SU-DHL-6 (cell line): ENCODE results near the gene ERG.

ENCODE experiments used
- H2AFZ ChIP-seq: fragments of 200-600 bp; sonication (generic); 2 replicates; pipeline ENCODE4 v1.6.1; 2014; ENCODE audit warnings: low read depth, mild to moderate bottlenecking, moderate library complexity, mixed read lengths, antibody characterized with exemption, low read length; ENCODE audit not compliant: severe bottlenecking
- H3F3A ChIP-seq: fragments of 200-600 bp; shearing (Covaris generic); 2 replicates; pipeline ENCODE4 v1.6.0; 2016; ENCODE audit warnings: antibody characterized with exemption, mild to moderate bottlenecking; ENCODE audit not compliant: insufficient read depth
- H3K27ac ChIP-seq: fragments of 200-600 bp; sonication (generic); 2 replicates; pipeline ENCODE4 v1.5.1; 2016; ENCODE audit warnings: low read depth, mild to moderate bottlenecking, low read length, moderate library complexity, mixed read lengths
- H3K27me3 ChIP-seq: fragments of 200-600 bp; sonication (generic), shearing (Covaris generic); 2 replicates; pipeline ENCODE4 v1.6.0; 2014; ENCODE audit warnings: mild to moderate bottlenecking, low read length
- H3K36me3 ChIP-seq: fragments of 200-600 bp; sonication (generic); 2 replicates; pipeline ENCODE4 v1.6.1; 2014; ENCODE audit warnings: mild to moderate bottlenecking, low read length, mixed read lengths
- H3K4me2 ChIP-seq: fragments of 300-600, 200-600 bp; shearing (Covaris generic), sonication (generic); 2 replicates; pipeline ENCODE4 v1.6.0; 2014; ENCODE audit warnings: low read length, low read depth, mild to moderate bottlenecking; ENCODE audit not compliant: poor library complexity, severe bottlenecking
- H3K4me3 ChIP-seq: fragments of 200-600 bp; sonication (generic); 2 replicates; pipeline ENCODE4 v1.5.1; 2014; ENCODE audit warnings: antibody characterized with exemption, low read length, mild to moderate bottlenecking, mixed read lengths; ENCODE audit not compliant: insufficient read depth, poor library complexity, severe bottlenecking
- H3K79me2 ChIP-seq: fragments of 200-600 bp; sonication (generic); 2 replicates; pipeline ENCODE4 v1.6.1; 2014; ENCODE audit warnings: mild to moderate bottlenecking, low read length, moderate library complexity; ENCODE audit not compliant: insufficient read depth
- H3K9ac ChIP-seq: fragments of 200-600 bp; sonication (generic); 2 replicates; pipeline ENCODE4 v1.7.0; 2014; ENCODE audit warnings: mild to moderate bottlenecking, low read length
- H3K9me2 ChIP-seq: fragments of 200-600 bp; sonication (generic); replicated peaks from 2 replicates; pipeline ENCODE4 v1.6.1; 2014; ENCODE audit warnings: low read length; ENCODE audit not compliant: insufficient read depth
- H3K9me3 ChIP-seq: fragments of 200-600 bp; sonication (generic); 2 replicates; pipeline ENCODE4 v1.6.1; 2014; ENCODE audit warnings: low read length, mixed read lengths; ENCODE audit not compliant: insufficient read depth
- H4K20me1 ChIP-seq: fragments of 200-600 bp; sonication (generic); 2 replicates; pipeline ENCODE4 v1.6.1; 2014; ENCODE audit warnings: low read depth, mild to moderate bottlenecking, antibody characterized with exemption, low read length, moderate library complexity, mixed read lengths
- EZH2phosphoT487 ChIP-seq: fragments of 200-600 bp; sonication (generic), shearing (Covaris generic); conservative IDR thresholded peaks from 2 replicates; pipeline ENCODE4 v1.6.1; 2018; ENCODE audit warnings: mild to moderate bottlenecking, antibody characterized with exemption, low read length, moderate library complexity, mixed read lengths
- TF ChIP-seq, protein P1 (sequence below): fragments of 200-600 bp; sonication (generic); IDR thresholded peaks from one replicate; pipeline ENCODE4 v1.5.1; 2017; ENCODE audit warnings: antibody characterized with exemption, mild to moderate bottlenecking, low read length, moderate library complexity; ENCODE audit not compliant: insufficient read depth, poor library complexity, severe bottlenecking

Gene ERG

DNA sequence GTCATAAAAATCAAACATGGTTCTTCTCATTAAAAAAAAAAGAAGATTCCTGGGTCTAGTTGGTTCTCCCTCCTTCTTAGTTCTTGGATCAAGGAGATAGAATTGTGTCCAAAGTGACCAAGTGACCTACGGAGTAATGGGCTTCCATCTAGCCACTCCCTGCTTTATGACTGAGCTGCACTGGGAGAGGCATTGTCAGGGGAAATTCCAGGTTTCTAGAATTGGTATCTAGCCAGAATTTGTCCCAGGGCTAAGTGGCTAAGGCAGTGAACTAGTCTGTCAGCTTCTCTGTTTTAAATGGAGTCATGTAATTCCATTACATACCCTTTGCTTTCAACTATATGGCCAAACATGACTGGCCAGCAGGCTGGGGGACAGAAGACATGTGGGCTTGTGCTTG, 40.1 kb upstream of the ERG start:
- H3F3A ChIP-seq, result no peaks in the 10 kb centered on the region
- no peak overlapping the region for H3K9ac ChIP-seq

DNA sequence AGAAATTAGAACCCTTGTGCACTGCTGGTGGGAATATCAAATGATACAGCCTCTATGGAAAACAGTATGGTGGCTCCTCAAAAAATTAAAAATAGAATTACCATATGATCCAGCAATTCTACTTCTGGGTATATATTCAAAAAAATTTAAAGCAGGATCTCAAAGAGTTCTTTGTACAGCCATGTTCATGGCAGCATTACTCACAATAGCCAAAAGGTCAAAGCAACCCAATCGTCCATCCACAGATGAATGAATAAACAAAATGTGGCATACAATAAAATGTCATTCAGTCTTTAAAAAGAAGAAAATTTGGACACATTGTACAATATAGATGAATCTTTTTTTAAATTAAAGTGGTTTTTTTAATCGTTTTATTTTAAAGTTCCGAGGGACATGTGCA, 36.3 kb upstream of the ERG start:
- Histone ChIP-seq H3K36me3 (no peaks in the 10 kb centered on the region), H3K9me3 (no peaks in the 10 kb centered on the region), H3K9ac (no peak overlapping the region), H3F3A (no peaks in the 10 kb centered on the region), H3K79me2 (no peaks in the 10 kb centered on the region), H2AFZ (no peak overlapping the region), H3K9me2 (no peaks in the 10 kb centered on the region), H3K27ac (no peak overlapping the region), H4K20me1 (no peaks in the 10 kb centered on the region), H3K4me2 (no peak overlapping the region), H3K27me3 (no peaks in the 10 kb centered on the region), H3K4me3 (no peak overlapping the region)
- TF ChIP-seq, protein P1, sequence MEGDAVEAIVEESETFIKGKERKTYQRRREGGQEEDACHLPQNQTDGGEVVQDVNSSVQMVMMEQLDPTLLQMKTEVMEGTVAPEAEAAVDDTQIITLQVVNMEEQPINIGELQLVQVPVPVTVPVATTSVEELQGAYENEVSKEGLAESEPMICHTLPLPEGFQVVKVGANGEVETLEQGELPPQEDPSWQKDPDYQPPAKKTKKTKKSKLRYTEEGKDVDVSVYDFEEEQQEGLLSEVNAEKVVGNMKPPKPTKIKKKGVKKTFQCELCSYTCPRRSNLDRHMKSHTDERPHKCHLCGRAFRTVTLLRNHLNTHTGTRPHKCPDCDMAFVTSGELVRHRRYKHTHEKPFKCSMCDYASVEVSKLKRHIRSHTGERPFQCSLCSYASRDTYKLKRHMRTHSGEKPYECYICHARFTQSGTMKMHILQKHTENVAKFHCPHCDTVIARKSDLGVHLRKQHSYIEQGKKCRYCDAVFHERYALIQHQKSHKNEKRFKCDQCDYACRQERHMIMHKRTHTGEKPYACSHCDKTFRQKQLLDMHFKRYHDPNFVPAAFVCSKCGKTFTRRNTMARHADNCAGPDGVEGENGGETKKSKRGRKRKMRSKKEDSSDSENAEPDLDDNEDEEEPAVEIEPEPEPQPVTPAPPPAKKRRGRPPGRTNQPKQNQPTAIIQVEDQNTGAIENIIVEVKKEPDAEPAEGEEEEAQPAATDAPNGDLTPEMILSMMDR, result no peak
- no peak for TF ChIP-seq EZH2phosphoT487

More for the DNA sequence above, 40.1 kb upstream of the ERG start:
- Histone ChIP-seq H3K27me3 (no peaks in the 10 kb centered on the region), H3K79me2 (no peaks in the 10 kb centered on the region), H3K4me2 (no peak overlapping the region), H4K20me1 (no peaks in the 10 kb centered on the region), H3K9me3 (no peaks in the 10 kb centered on the region), H3K36me3 (no peaks in the 10 kb centered on the region), H3K9me2 (no peaks in the 10 kb centered on the region), H3K4me3 (no peak overlapping the region), H3K27ac (no peak overlapping the region), H2AFZ (no peak overlapping the region)
- TF ChIP-seq, protein P1, result no peak
- TF ChIP-seq EZH2phosphoT487, result no peak

DNA sequence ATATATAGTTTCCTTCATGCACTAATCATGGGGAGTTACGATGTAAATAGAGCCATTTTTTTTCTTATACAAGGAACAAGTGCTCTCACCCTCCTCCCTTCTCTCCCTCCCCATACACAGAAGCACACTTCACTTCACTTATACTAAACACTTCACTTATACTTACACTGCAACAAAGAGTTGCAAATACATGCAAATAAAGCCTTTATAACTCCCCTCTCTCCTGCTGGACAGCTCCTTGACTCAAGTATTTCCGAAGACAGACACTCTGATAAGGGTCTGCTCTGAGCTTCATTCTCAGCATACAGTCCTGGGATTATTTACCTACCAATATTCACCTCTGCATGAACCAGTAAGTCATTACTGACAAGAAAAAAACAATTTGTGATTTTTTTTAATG, 35.6 kb upstream of the ERG start:
- H2AFZ ChIP-seq, result no peak overlapping the region
- H3K4me2 ChIP-seq, result no peak overlapping the region
- no peaks in the 10 kb centered on the region for H3K27me3 ChIP-seq
- no peaks in the 10 kb centered on the region for H3F3A ChIP-seq
- H3K9ac ChIP-seq, result no peak overlapping the region
- H3K9me2 ChIP-seq, result no peaks in the 10 kb centered on the region
- no peaks in the 10 kb centered on the region for H3K36me3 ChIP-seq
- H3K4me3 ChIP-seq, result no peak overlapping the region
- no peak overlapping the region for H3K27ac ChIP-seq
- H3K79me2 ChIP-seq, result no peaks in the 10 kb centered on the region
- H3K9me3 ChIP-seq, result no peaks in the 10 kb centered on the region
- H4K20me1 ChIP-seq, result no peaks in the 10 kb centered on the region
- TF ChIP-seq, protein P1, result no peak

DNA sequence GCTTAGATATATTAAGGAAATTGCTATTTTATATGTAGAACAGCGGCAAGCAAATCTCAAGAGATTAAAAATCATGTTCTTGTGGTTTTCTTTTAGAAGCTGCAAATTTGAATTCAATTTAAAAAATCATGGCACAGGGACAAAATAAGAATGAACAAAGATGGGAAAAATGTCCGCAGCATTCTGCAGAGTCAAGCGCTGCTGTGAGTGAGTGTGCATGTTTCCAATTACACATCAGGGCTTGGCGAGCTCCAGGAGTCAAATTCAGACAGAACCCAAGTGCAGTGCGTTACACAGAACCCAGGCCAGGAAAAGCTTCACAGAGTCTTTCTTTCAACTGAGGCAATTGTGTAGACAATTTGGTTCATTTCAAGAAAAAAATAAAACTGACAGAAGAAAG, 33.3 kb upstream of the ERG start:
- H3K4me2 ChIP-seq, result no peak overlapping the region
- H3K79me2 ChIP-seq, result no peaks in the 10 kb centered on the region
- no peak overlapping the region for H3K4me3 ChIP-seq
- no peaks in the 10 kb centered on the region for H3K27me3 ChIP-seq
- no peak overlapping the region for H3K27ac ChIP-seq
- H2AFZ ChIP-seq, result no peak overlapping the region
- TF ChIP-seq, protein P1, result no peak
- no peak overlapping the region for H3K9ac ChIP-seq
- no peaks in the 10 kb centered on the region for H3K9me3 ChIP-seq
- H3F3A ChIP-seq, result no peaks in the 10 kb centered on the region
- no peaks in the 10 kb centered on the region for H4K20me1 ChIP-seq
- no peaks in the 10 kb centered on the region for H3K36me3 ChIP-seq
- H3K9me2 ChIP-seq, result no peaks in the 10 kb centered on the region
